GM12864 (cell line): ENCODE measurements around the gene TRIP6.

Experiments used
- DNase-seq: peaks from one replicate; pipeline ENCODE4 v3.0.0-alpha.2; 2011; ENCODE audit warnings: low read depth
- H3K4me3 ChIP-seq: 2 replicates; pipeline ENCODE4 v1.5.1; 2011; ENCODE audit warnings: mild to moderate bottlenecking, low read depth, low read length, control low read depth
- CTCF ChIP-seq: IDR thresholded peaks from 2 replicates; pipeline ENCODE4 v1.5.1; 2011; ENCODE audit warnings: low read depth, mild to moderate bottlenecking, moderate library complexity, low read length, control low read depth, inconsistent platforms; ENCODE audit errors: missing control alignments

TRIP6 gene

GRCh38 chr7:100867040-100867775 lies at the start of gene TRIP6:
TRIP6 (plus strand) TSS chr7:100867387; CDS start chr7:100867498, 111 bp downstream.
- DNase-seq: no peak
- peak within 1 kb of the TSS; percentile 81 for H3K4me3 ChIP-seq
- TF ChIP-seq CTCF: no peak

GRCh38 chr7:100818366-100818765 lies 48.8 kb upstream of the TRIP6 start:
- no peak for TF ChIP-seq CTCF
- H3K4me3 ChIP-seq: no peak overlapping the region
- DNase-seq: no peak

- no peak overlapping the region for H3K4me3 ChIP-seq
- DNase-seq: no peak
- TF ChIP-seq CTCF: no peak
Observed at GRCh38 chr7:100818825-100819224, 48.4 kb upstream of the TRIP6 start.

- TF ChIP-seq CTCF: no peak
- no peak overlapping the region for H3K4me3 ChIP-seq
- no peak for DNase-seq
Observed at GRCh38 chr7:100819586-100819985, 47.6 kb upstream of the TRIP6 start.

- TF ChIP-seq CTCF: no peak
- no peak for DNase-seq
- H3K4me3 ChIP-seq: no peak overlapping the region
Observed at GRCh38 chr7:100822236-100823139, 44.7 kb upstream of the TRIP6 start.

GRCh38 chr7:100823140-100823525 lies 44.1 kb upstream of the TRIP6 start:
- no peak overlapping the region for H3K4me3 ChIP-seq
- no peak for TF ChIP-seq CTCF
- DNase-seq: no peak
